HepG2 (cell line): ENCODE results near the gene RAB11FIP5. TPM values are rescaled to one million over a fixed set of nuclear protein-coding genes. Genes with fewer than 3 reads are reported as not detected.

ENCODE experiments used
- CBX2 ChIP-seq, 2 experiments: fragments of 200-600 bp in 1 of 2; sonication (generic); formaldehyde crosslinking in 1 of 2; IDR thresholded peaks; 2 replicates each; pipeline versions ENCODE4 v1.7.0 to v1.8.1; 2018 to 2022; ENCODE audit warnings: low read depth in 2 of 2, low read length in 1 of 2, mild to moderate bottlenecking in 1 of 2, missing genetic modification reagents in 1 of 2
- ELF3 ChIP-seq: IDR thresholded peaks from 2 replicates; pipeline ENCODE4 v1.6.1; 2016; ENCODE audit warnings: missing genetic modification reagents, missing compliant biosample characterization
- ETS1 ChIP-seq: sonication (generic); formaldehyde crosslinking; IDR thresholded peaks from 2 replicates; pipeline ENCODE4 v1.4.0; 2020; ENCODE audit warnings: missing genetic modification reagents
- GZF1 ChIP-seq: sonication (generic); formaldehyde crosslinking; IDR thresholded peaks from 2 replicates; pipeline ENCODE4 v1.5.1; 2020; ENCODE audit warnings: mild to moderate bottlenecking, missing genetic modification reagents
- HMG20A ChIP-seq: IDR thresholded peaks from 2 replicates; pipeline ENCODE4 v1.6.1; 2016; ENCODE audit warnings: borderline replicate concordance
- MAFK ChIP-seq, 2 experiments: IDR thresholded peaks in 1 of 2; conservative IDR thresholded peaks in 1 of 2; 2 replicates each; pipeline ENCODE4 v1.6.1; 2011; ENCODE audit warnings: improper control_type of control experiment in 2 of 2, low read length in 2 of 2
- NR2F1 ChIP-seq, 2 experiments: fragments of 450-650 bp in 1 of 2; formaldehyde crosslinking in 1 of 2; IDR thresholded peaks; 2 replicates each; pipeline versions ENCODE4 v1.5.0 to v1.6.1; 2016 to 2020; ENCODE audit warnings: mild to moderate bottlenecking in 1 of 2, missing compliant biosample characterization in 1 of 2, missing genetic modification reagents in 1 of 2, moderate library complexity in 1 of 2
- PLRG1 ChIP-seq: fragments of 450-650 bp; conservative IDR thresholded peaks from 2 replicates; pipeline ENCODE4 v1.6.1; 2016
- POLR2AphosphoS5 ChIP-seq: IDR thresholded peaks from 2 replicates; pipeline ENCODE4 v1.6.1; 2012; ENCODE audit warnings: low read depth, low read length
- RARA ChIP-seq: IDR thresholded peaks from 2 replicates; pipeline ENCODE4 v1.6.1; 2016; ENCODE audit warnings: missing genetic modification reagents, missing compliant biosample characterization
- SALL2 ChIP-seq: sonication (generic); formaldehyde crosslinking; IDR thresholded peaks from 2 replicates; pipeline ENCODE4 v1.8.1; 2023; ENCODE audit warnings: mild to moderate bottlenecking, missing genetic modification reagents, inconsistent platforms
- SPEN ChIP-seq: sonication (generic); formaldehyde crosslinking; IDR thresholded peaks from 2 replicates; pipeline ENCODE4 v1.5.1; 2020; ENCODE audit warnings: low read depth, mild to moderate bottlenecking, missing genetic modification reagents
- TEAD3 ChIP-seq: optimal IDR thresholded peaks from 2 replicates; pipeline ENCODE3; 2016; ENCODE audit warnings: borderline replicate concordance
- TFDP2 ChIP-seq: sonication (generic); formaldehyde crosslinking; IDR thresholded peaks from 2 replicates; pipeline ENCODE4 v1.4.0; 2020; ENCODE audit warnings: missing genetic modification reagents
- ZFP37 ChIP-seq: sonication (generic); formaldehyde crosslinking; IDR thresholded peaks from 2 replicates; pipeline ENCODE4 v1.4.0; 2020; ENCODE audit warnings: missing genetic modification reagents, borderline replicate concordance
- ZNF180 ChIP-seq: sonication (generic); formaldehyde crosslinking; IDR thresholded peaks from 2 replicates; pipeline ENCODE4 v1.4.0; 2020; ENCODE audit warnings: low read depth, missing genetic modification reagents, borderline replicate concordance
- ZNF550 ChIP-seq: sonication (generic); formaldehyde crosslinking; IDR thresholded peaks from 2 replicates; pipeline ENCODE4 v1.4.0; 2020; ENCODE audit warnings: mild to moderate bottlenecking, missing genetic modification reagents, borderline replicate concordance
- ZNF784 ChIP-seq: sonication (generic); formaldehyde crosslinking; IDR thresholded peaks from 2 replicates; pipeline ENCODE4 v1.5.1; 2020; ENCODE audit warnings: missing genetic modification reagents, mild to moderate bottlenecking, borderline replicate concordance
- ZNF790 ChIP-seq: sonication (generic); formaldehyde crosslinking; IDR thresholded peaks from 2 replicates; pipeline ENCODE4 v1.8.0; 2022; ENCODE audit warnings: missing genetic modification reagents, mild to moderate bottlenecking, borderline replicate concordance
- ZSCAN9 ChIP-seq: IDR thresholded peaks from 2 replicates; pipeline ENCODE4 v1.6.1; 2016; ENCODE audit warnings: borderline replicate concordance
- ZZZ3 ChIP-seq: sonication (generic); formaldehyde crosslinking; IDR thresholded peaks from 2 replicates; pipeline ENCODE4 v1.4.0; 2020; ENCODE audit warnings: missing genetic modification reagents, mild to moderate bottlenecking, borderline replicate concordance
- polyA plus RNA-seq, 8 experiments: library from polyadenylated mRNA; depleted of rRNA in 3 of 8; stranded (reverse) in 7 of 8; unstranded in 1 of 8; fragments of >200 nt; fragmentation: Illumina TruSeq in 4 of 8; extraction: Trizol in 4 of 8; gene quantifications; 2 replicates each; pipeline versions ENCODE4 v1.2.1 to v1.2.3, GENCODE V29; 2011 to 2016; ENCODE audit warnings: low read depth in 4 of 8, missing spikeins in 1 of 8, mixed read lengths in 1 of 8; ENCODE audit not compliant: insufficient read depth in 1 of 8
- total RNA-seq, 5 experiments: library from RNA; depleted of rRNA; stranded (reverse); fragments of >200 nt; fragmentation: Illumina TruSeq; extraction: Trizol; gene quantifications; 2 replicates each; pipeline ENCODE4 v1.2.3, GENCODE V29; 2016; ENCODE audit warnings: low read depth in 1 of 5
- TF ChIP-seq, protein P1 (sequence below): IDR thresholded peaks from 2 replicates; pipeline ENCODE4 v1.6.1; 2016; ENCODE audit warnings: low read depth
- TF ChIP-seq, protein P2 (sequence below): sonication (generic); formaldehyde crosslinking; IDR thresholded peaks from 2 replicates; pipeline ENCODE4 v1.4.0; 2020; ENCODE audit warnings: missing genetic modification reagents, mild to moderate bottlenecking, borderline replicate concordance

RAB11FIP5 gene
- total and polyA plus RNA-seq, 2 of the 13 experiments (the other 11 are each of a cell fraction or from before 2014, with no cell fraction given), result 9.4 to 22.9 TPM

GRCh38 chr2:73156539-73157124 is 43.9 kb upstream of the RAB11FIP5 start (continued):
- TF ChIP-seq SPEN (peak; percentile 67; the same call in 1 of the 2 replicates), MAFK (conservative IDR thresholded peaks at IDR 0.05 in 1 of 2, IDR thresholded peaks at IDR 0.05 in 1 of 2; ENCODE audit: low read length in 2 of 2) (no peak), SALL2 (no peak), ZNF784 (peak; percentile 82), GZF1 (CRISPR knock-in tag) (no peak), NR2F1 (CRISPR knock-in tag; IDR thresholded peaks at IDR 0.05) (no peak), ELF3 (CRISPR knock-in tag) (peak; percentile 32; the same call in 1 of the 2 replicates), TEAD3 (CRISPR knock-in tag) (peak; percentile 58), ZNF550 (CRISPR knock-in tag) (no peak), ZFP37 (CRISPR knock-in tag) (no peak), PLRG1 (no peak), ETS1 (CRISPR knock-in tag) (no peak), ZZZ3 (CRISPR knock-in tag) (no peak), ZNF790 (CRISPR knock-in tag) (no peak), POLR2AphosphoS5 (no peak), ZSCAN9 (CRISPR knock-in tag) (no peak), HMG20A (no peak), ZNF180 (CRISPR knock-in tag) (no peak), TFDP2 (CRISPR knock-in tag) (no peak), RARA (CRISPR knock-in tag) (no peak), CBX2 (IDR thresholded peaks at IDR 0.05; ENCODE audit: low read depth, low read length) (no peak), CBX2 (CRISPR knock-in tag; IDR thresholded peaks at IDR 0.05; ENCODE audit: low read depth) (no peak)
- TF ChIP-seq, protein P1, sequence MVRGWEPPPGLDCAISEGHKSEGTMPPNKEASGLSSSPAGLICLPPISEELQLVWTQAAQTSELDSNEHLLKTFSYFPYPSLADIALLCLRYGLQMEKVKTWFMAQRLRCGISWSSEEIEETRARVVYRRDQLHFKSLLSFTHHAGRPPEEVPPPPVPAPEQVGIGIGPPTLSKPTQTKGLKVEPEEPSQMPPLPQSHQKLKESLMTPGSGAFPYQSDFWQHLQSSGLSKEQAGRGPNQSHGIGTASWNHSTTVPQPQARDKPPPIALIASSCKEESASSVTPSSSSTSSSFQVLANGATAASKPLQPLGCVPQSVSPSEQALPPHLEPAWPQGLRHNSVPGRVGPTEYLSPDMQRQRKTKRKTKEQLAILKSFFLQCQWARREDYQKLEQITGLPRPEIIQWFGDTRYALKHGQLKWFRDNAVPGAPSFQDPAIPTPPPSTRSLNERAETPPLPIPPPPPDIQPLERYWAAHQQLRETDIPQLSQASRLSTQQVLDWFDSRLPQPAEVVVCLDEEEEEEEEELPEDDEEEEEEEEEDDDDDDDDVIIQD (CRISPR knock-in tag), result peak; percentile 51; the same call in 1 of the 2 replicates
- TF ChIP-seq, protein P2, sequence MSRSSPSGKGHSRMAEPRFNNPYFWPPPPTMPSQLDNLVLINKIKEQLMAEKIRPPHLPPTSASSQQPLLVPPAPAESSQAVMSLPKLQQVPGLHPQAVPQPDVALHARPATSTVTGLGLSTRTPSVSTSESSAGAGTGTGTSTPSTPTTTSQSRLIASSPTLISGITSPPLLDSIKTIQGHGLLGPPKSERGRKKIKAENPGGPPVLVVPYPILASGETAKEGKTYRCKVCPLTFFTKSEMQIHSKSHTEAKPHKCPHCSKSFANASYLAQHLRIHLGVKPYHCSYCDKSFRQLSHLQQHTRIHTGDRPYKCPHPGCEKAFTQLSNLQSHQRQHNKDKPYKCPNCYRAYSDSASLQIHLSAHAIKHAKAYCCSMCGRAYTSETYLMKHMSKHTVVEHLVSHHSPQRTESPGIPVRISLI (CRISPR knock-in tag), result no peak
